GM12878 (cell line): ENCODE measurements around the gene PTPN22.

ENCODE experiments used
- POLR2A ChIP-seq: IDR thresholded peaks from 2 replicates; pipeline ENCODE4 v1.6.1; 2011; ENCODE audit warnings: low read depth, mild to moderate bottlenecking, low read length
- POLR2AphosphoS2 ChIP-seq: IDR thresholded peaks from 2 replicates; pipeline ENCODE4 v1.6.1; 2011; ENCODE audit warnings: low read depth, mild to moderate bottlenecking, low read length, improper control_type of control experiment, moderate library complexity

- TF ChIP-seq POLR2A = no peak
- no peak for TF ChIP-seq POLR2AphosphoS2
Observed at GRCh38 chr1:113813218-113813617, 58.3 kb downstream of the PTPN22 start.
